GM12878 (cell line): Measurements from ENCODE around the gene FCRL6. TPM values are rescaled to one million over a fixed set of nuclear protein-coding genes. Genes with fewer than 3 reads are reported as not detected.

Experiments
- ATAC-seq: fragments of 200-7000 bp; cut with Tn5 transposase; 3 replicates; pipeline ENCODE4 v1.9.1; 2020; ENCODE audit warnings: mild to moderate bottlenecking, moderate library complexity
- BruUV-seq: library from RNA; stranded (reverse); fragments of 400-500 nt; replicated peaks from 2 replicates; lab custom pipeline; 2021; lab: Mats Ljungman, UMichigan
- CTCF ChIA-PET: fragments of 300-600 bp; sonication (Branson Sonifier 250); formaldehyde crosslinking; extraction: SDS; loops from one replicate; lab custom pipeline; 2021; ENCODE audit warnings: inconsistent platforms; lab: Yijun Ruan, JAX
- POLR2A ChIA-PET: fragments of 350-600 bp; formaldehyde crosslinking; extraction: SDS; loops from one replicate; lab custom pipeline; 2021; ENCODE audit warnings: inconsistent platforms; lab: Charles Lee
- RAD21 ChIA-PET: fragments of 300-600 bp; sonication (Branson Sonifier 250); formaldehyde crosslinking; loops from one replicate; lab custom pipeline; 2023; ENCODE audit warnings: antibody characterized with exemption; ENCODE audit not compliant: unreplicated experiment; lab: Charles Lee
- SMC1A ChIA-PET: fragments of 300-600 bp; sonication (Branson Sonifier 250); formaldehyde crosslinking; loops from one replicate; lab custom pipeline; 2023; ENCODE audit not compliant: unreplicated experiment, uncharacterized antibody; lab: Charles Lee
- DNase-seq: peaks from one replicate; pipeline ENCODE4 v3.0.0-alpha.2; 2011; ENCODE audit warnings: low read depth, low spot score
- FAIRE-seq: peaks from 3 replicates; lab custom pipeline; 2011; peaks lifted over from hg19 to GRCh38; lab: Jason Lieb, UNC
- H2AFZ ChIP-seq: 2 replicates; pipeline ENCODE4 v1.6.0; 2011; ENCODE audit warnings: low read depth, low read length, control low read depth; ENCODE audit not compliant: control insufficient read depth
- H3K27ac ChIP-seq: 2 replicates; pipeline ENCODE4 v1.5.1; 2011; ENCODE audit warnings: control low read depth; ENCODE audit not compliant: control insufficient read depth, insufficient read depth
- H3K27me3 ChIP-seq, 2 experiments: replicated peaks in 1 of 2; 2 replicates each; pipeline versions ENCODE4 v1.6.0 to v1.6.1; 2011; ENCODE audit warnings: low read length in 1 of 2; ENCODE audit not compliant: control insufficient read depth in 2 of 2, insufficient read depth in 2 of 2
- H3K36me3 ChIP-seq, 2 experiments: 2 replicates each; pipeline ENCODE4 v1.5.1; 2011; ENCODE audit warnings: low read length in 1 of 2; ENCODE audit not compliant: control insufficient read depth in 2 of 2, insufficient read depth in 2 of 2
- H3K4me1 ChIP-seq: 2 replicates; pipeline ENCODE4 v1.6.1; 2011; ENCODE audit warnings: mild to moderate bottlenecking, low read length, moderate library complexity, mixed read lengths; ENCODE audit not compliant: control insufficient read depth, insufficient read depth
- H3K4me2 ChIP-seq: 2 replicates; pipeline ENCODE4 v1.6.0; 2011; ENCODE audit warnings: control low read depth; ENCODE audit not compliant: control insufficient read depth, insufficient read depth
- H3K4me3 ChIP-seq: fragments of 200-600 bp; sonication (generic); 2 replicates; pipeline ENCODE4 v1.5.1; 2016
- H3K79me2 ChIP-seq: 2 replicates; pipeline ENCODE4 v1.6.0; 2011; ENCODE audit warnings: low read length; ENCODE audit not compliant: control insufficient read depth, insufficient read depth
- H3K9ac ChIP-seq: 2 replicates; pipeline ENCODE4 v1.8.0; 2011; ENCODE audit warnings: low read length, control low read depth, mixed read lengths; ENCODE audit not compliant: control insufficient read depth, insufficient read depth
- H3K9me3 ChIP-seq: replicated peaks from 3 replicates; pipeline ENCODE4 v1.5.1; 2011; ENCODE audit warnings: mild to moderate bottlenecking, low read length; ENCODE audit not compliant: control insufficient read depth, insufficient read depth
- H4K20me1 ChIP-seq: 2 replicates; pipeline ENCODE4 v1.6.0; 2011; ENCODE audit not compliant: control insufficient read depth, insufficient read depth
- BACH1 ChIP-seq: fragments of 450-650 bp; IDR thresholded peaks from 2 replicates; pipeline ENCODE4 v1.6.1; 2017; ENCODE audit warnings: mild to moderate bottlenecking, borderline replicate concordance
- CREB1 ChIP-seq: IDR thresholded peaks from 2 replicates; pipeline ENCODE4 v1.6.1; 2012; ENCODE audit warnings: low read depth, mild to moderate bottlenecking, inconsistent platforms
- FOXK2 ChIP-seq: fragments of 450-650 bp; IDR thresholded peaks from 2 replicates; pipeline ENCODE4 v1.6.1; 2017; ENCODE audit warnings: mild to moderate bottlenecking, moderate library complexity
- GATAD2B ChIP-seq: fragments of 450-650 bp; conservative IDR thresholded peaks from 2 replicates; pipeline ENCODE4 v1.6.1; 2017; ENCODE audit warnings: low read depth, mild to moderate bottlenecking, moderate library complexity
- HDAC6 ChIP-seq: fragments of 200-600 bp; sonication (generic); IDR thresholded peaks from one replicate; pipeline ENCODE4 v1.8.0; 2017; ENCODE audit warnings: antibody characterized with exemption; ENCODE audit not compliant: unreplicated experiment
- HDGF ChIP-seq: fragments of 450-650 bp; IDR thresholded peaks from 2 replicates; pipeline ENCODE4 v1.6.1; 2016; ENCODE audit warnings: antibody characterized with exemption
- MEF2A ChIP-seq: IDR thresholded peaks from 2 replicates; pipeline ENCODE4 v1.6.1; 2011; ENCODE audit warnings: low read depth, mild to moderate bottlenecking, low read length, moderate library complexity; ENCODE audit not compliant: insufficient read depth
- NFYB ChIP-seq: IDR thresholded peaks from 2 replicates; pipeline ENCODE4 v1.6.1; 2011; ENCODE audit warnings: low read depth, mild to moderate bottlenecking, low read length, improper control_type of control experiment, moderate library complexity; ENCODE audit not compliant: insufficient read depth
- NR2F1 ChIP-seq: fragments of 450-650 bp; conservative IDR thresholded peaks from 2 replicates; pipeline ENCODE4 v1.6.1; 2017; ENCODE audit warnings: mild to moderate bottlenecking
- NRF1 ChIP-seq: conservative IDR thresholded peaks from 2 replicates; pipeline ENCODE4 v1.6.1; 2011; ENCODE audit warnings: mild to moderate bottlenecking, low read depth, low read length, improper control_type of control experiment
- RB1 ChIP-seq: fragments of 450-650 bp; formaldehyde crosslinking; IDR thresholded peaks from 2 replicates; pipeline ENCODE4 v1.6.1; 2017; ENCODE audit warnings: mild to moderate bottlenecking, borderline replicate concordance
- RUNX3 ChIP-seq: IDR thresholded peaks from 2 replicates; pipeline ENCODE4 v1.6.1; 2012; ENCODE audit warnings: low read length, inconsistent platforms
- SIX5 ChIP-seq: IDR thresholded peaks from 2 replicates; pipeline ENCODE4 v1.6.1; 2011; ENCODE audit warnings: mild to moderate bottlenecking, low read depth, low read length, moderate library complexity; ENCODE audit not compliant: severe bottlenecking
- SRF ChIP-seq, 2 experiments: IDR thresholded peaks; 2 replicates each; pipeline ENCODE4 v1.6.1; 2011; ENCODE audit warnings: low read depth in 2 of 2, low read length in 2 of 2, mild to moderate bottlenecking in 1 of 2, moderate library complexity in 1 of 2
- TARDBP ChIP-seq: IDR thresholded peaks from 2 replicates; pipeline ENCODE4 v1.6.1; 2016; ENCODE audit warnings: borderline replicate concordance
- TCF12 ChIP-seq: IDR thresholded peaks from 2 replicates; pipeline ENCODE4 v1.6.1; 2011; ENCODE audit warnings: low read depth, mild to moderate bottlenecking, low read length
- WGBS: methylation state at CpG from one replicate; pipeline ENCODE4 v1.1.6; 2016; ENCODE audit warnings: low lambda C conversion rate; ENCODE audit not compliant: insufficient replicate concordance, insufficient coverage; ENCODE audit errors: missing lambda C conversion rate; 5-methylcytosine and 5-hydroxymethylcytosine counted together
- in situ Hi-C: fragments of 300-500 bp; cut with MboI; formaldehyde crosslinking; loops from 9 replicates; pipeline ENCODE4 v1.14.3; 2018; ENCODE audit warnings: mixed read lengths
- intact Hi-C: fragments of 100-400 bp; cut with micrococcal nuclease; formaldehyde crosslinking; loops from one replicate; pipeline ENCODE4 v1.14.2; 2022; ENCODE audit not compliant: unreplicated experiment
- polyA plus RNA-seq, 11 experiments: library from polyadenylated mRNA; depleted of rRNA in 4 of 11; unstranded in 6 of 11; stranded (reverse) in 5 of 11; fragments of >200 nt; fragmentation: Nextera tagmentation in 4 of 11; fragmentation: Illumina TruSeq in 1 of 11; extraction: Ambion mirVana in 4 of 11; extraction: Trizol in 1 of 11; gene quantifications; 1 replicate in 1 of 11; 2 replicates in 10 of 11; pipeline versions ENCODE4 v1.2.1 to v1.2.3, GENCODE V29; 2011 to 2016; ENCODE audit warnings: inconsistent platforms in 2 of 11, missing spikeins in 2 of 11, low read depth in 1 of 11
- total RNA-seq, 4 experiments: library from RNA; depleted of rRNA in 3 of 4; stranded (reverse); fragments of >200 nt in 3 of 4; fragmentation: Illumina TruSeq in 1 of 4; extraction: Trizol in 1 of 4; gene quantifications; 2 replicates each; pipeline versions ENCODE4 v1.2.1 to v1.2.3, GENCODE V29; 2013 to 2021
- TF ChIP-seq, protein P1 (sequence below): fragments of 150-350 bp; IDR thresholded peaks from 2 replicates; pipeline ENCODE4 v1.6.1; 2016; ENCODE audit warnings: low read depth, low read length
- TF ChIP-seq, protein P2 (sequence below): IDR thresholded peaks from 2 replicates; pipeline ENCODE4 v1.6.1; 2011; ENCODE audit warnings: low read depth, low read length, improper control_type of control experiment, borderline replicate concordance

The FCRL6 gene
- total and polyA plus RNA-seq, 10 of the 15 experiments (the other 5 are each of a cell fraction or from before 2014, with no cell fraction given) = 0.04 to 0.16 (median 0.11) TPM; not detected in 7

DNA sequence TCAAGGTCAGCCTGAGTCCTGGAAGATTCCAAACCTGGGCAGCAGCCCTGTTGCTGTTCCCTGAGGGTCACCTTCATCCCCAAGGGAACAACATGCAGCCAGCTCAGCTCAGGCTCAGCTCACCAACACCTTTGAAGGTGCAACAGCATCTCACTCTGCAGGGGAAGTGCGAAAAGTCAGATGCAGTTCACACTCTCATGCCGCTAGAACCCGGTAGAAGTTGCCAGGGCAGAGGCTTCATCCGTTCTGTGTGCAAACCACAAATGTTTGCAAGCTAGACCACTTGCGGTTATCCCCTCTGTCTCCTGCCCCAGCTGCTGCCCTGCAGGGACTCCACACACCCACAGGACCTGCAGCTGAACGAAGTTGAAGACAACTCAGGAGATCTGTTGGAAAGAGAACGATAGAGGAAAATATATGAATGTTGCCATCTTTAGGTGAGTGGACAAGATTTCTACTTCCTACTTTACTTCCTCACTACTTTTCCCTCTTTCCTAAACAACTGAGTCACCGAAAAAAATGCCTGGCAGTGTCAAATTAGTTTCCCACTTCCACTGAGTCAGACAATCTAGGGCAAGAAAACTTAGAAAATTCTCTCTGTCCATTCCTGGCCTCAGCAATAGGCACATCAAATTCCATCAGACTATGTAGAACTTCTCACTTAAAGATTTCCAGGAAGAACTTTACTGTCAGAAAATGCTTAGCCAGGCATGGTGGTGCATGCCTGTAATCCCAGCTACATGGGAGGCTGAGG, 1.8 kb upstream of the FCRL6 start:
- ChIA-PET POLR2A (interaction anchor here (0.6 to 3.5 kb wide), 3 partner anchors 19 to 90 kb away, joined by 3 to 13 read pairs (median 3); no protein-coding TSS in a partner anchor), SMC1A (interaction anchor here (0.6 to 11.2 kb wide), 13 partner anchors 10 to 353 kb away, joined by 3 to 289 read pairs (median 7); partner anchors contain the start of gene SLAMF8)
- TF ChIP-seq RUNX3 = peak; percentile 76
- TF ChIP-seq TARDBP = no peak
- TF ChIP-seq, protein P1, sequence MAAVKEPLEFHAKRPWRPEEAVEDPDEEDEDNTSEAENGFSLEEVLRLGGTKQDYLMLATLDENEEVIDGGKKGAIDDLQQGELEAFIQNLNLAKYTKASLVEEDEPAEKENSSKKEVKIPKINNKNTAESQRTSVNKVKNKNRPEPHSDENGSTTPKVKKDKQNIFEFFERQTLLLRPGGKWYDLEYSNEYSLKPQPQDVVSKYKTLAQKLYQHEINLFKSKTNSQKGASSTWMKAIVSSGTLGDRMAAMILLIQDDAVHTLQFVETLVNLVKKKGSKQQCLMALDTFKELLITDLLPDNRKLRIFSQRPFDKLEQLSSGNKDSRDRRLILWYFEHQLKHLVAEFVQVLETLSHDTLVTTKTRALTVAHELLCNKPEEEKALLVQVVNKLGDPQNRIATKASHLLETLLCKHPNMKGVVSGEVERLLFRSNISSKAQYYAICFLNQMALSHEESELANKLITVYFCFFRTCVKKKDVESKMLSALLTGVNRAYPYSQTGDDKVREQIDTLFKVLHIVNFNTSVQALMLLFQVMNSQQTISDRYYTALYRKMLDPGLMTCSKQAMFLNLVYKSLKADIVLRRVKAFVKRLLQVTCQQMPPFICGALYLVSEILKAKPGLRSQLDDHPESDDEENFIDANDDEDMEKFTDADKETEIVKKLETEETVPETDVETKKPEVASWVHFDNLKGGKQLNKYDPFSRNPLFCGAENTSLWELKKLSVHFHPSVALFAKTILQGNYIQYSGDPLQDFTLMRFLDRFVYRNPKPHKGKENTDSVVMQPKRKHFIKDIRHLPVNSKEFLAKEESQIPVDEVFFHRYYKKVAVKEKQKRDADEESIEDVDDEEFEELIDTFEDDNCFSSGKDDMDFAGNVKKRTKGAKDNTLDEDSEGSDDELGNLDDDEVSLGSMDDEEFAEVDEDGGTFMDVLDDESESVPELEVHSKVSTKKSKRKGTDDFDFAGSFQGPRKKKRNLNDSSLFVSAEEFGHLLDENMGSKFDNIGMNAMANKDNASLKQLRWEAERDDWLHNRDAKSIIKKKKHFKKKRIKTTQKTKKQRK = no peak
- TF ChIP-seq GATAD2B = no peak
- TF ChIP-seq MEF2A = no peak
- no peak for TF ChIP-seq CREB1
- TF ChIP-seq FOXK2 = no peak
- TF ChIP-seq SIX5 = no peak
- no peak for TF ChIP-seq HDAC6
- TF ChIP-seq, protein P2, sequence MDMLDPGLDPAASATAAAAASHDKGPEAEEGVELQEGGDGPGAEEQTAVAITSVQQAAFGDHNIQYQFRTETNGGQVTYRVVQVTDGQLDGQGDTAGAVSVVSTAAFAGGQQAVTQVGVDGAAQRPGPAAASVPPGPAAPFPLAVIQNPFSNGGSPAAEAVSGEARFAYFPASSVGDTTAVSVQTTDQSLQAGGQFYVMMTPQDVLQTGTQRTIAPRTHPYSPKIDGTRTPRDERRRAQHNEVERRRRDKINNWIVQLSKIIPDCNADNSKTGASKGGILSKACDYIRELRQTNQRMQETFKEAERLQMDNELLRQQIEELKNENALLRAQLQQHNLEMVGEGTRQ = no peak
- no peak for TF ChIP-seq NFYB
- TF ChIP-seq HDGF = no peak
- TF ChIP-seq SRF (IDR thresholded peaks at IDR 0.05; ENCODE audit: low read depth in 2 of 2, low read length in 2 of 2) = no peak
- 0 out of 2 replicates have a peak, but pooled peaks have one; percentile 24 for TF ChIP-seq TCF12
- no peak for TF ChIP-seq RB1
- TF ChIP-seq NRF1 = no peak
- TF ChIP-seq NR2F1 = 0 out of 2 replicates have a peak, but pooled peaks have one; percentile 28
- TF ChIP-seq BACH1 = no peak

More for the DNA sequence above, 1.8 kb upstream of the FCRL6 start:
- H3K4me1 ChIP-seq = peaks cover 9% of the 10 kb centered on the region
- H3K36me3 ChIP-seq = no peaks in the 10 kb centered on the region
- no TSS peak for BruUV-seq
- intact Hi-C loops = no loop called here
- no peak overlapping the region for H3K4me3 ChIP-seq
- no peak overlapping the region for H3K9ac ChIP-seq
- peaks cover 3 to 6% of the 10 kb centered on the region in 2 experiments for H3K27me3 ChIP-seq
- no peak overlapping the region for H3K27ac ChIP-seq
- no peaks in the 10 kb centered on the region for H3K79me2 ChIP-seq
- H3K9me3 ChIP-seq = no peaks in the 10 kb centered on the region; the same call in 2 of the 3 replicates
- FAIRE-seq (no peak), ATAC-seq (peak; percentile 75), DNase-seq (peak; percentile 39)
- WGBS = 6% methylated on average over 8 of the region's 8 CpGs
- H2AFZ ChIP-seq = no peak overlapping the region
- H4K20me1 ChIP-seq = no peaks in the 10 kb centered on the region
- RAD21 ChIA-PET = interaction anchor here (0.8 to 5.5 kb wide), 9 partner anchors 10 to 207 kb away, joined by 3 to 153 read pairs (median 4); partner anchors contain the start of gene DUSP23
- CTCF ChIA-PET = interaction anchor here (0.8 to 14.4 kb wide), 19 partner anchors 11 to 576 kb away, joined by 3 to 476 read pairs (median 9); partner anchors contain the start of genes DUSP23 and SLAMF8
- in situ Hi-C loops = no loop called here
- no peak overlapping the region; the same call in 1 of the 2 replicates for H3K4me2 ChIP-seq
